ENCODE data around the gene ANO10. TPM values are rescaled to one million over a fixed set of nuclear protein-coding genes. Genes with fewer than 3 reads are reported as not detected.

ANO10 gene
- total RNA-seq, 1 experiment from 2014 or later = 32.6 TPM

GRCh38 chr3:43506644-43507043 is 115.2 kb downstream of the ANO10 start:
- no peak overlapping the region for H3K4me3 ChIP-seq
- H3K9me2 ChIP-seq (ENCODE audit: insufficient read depth) = no peaks in the 10 kb centered on the region
- no peaks in the 10 kb centered on the region for H3K4me1 ChIP-seq (replicated peaks; ENCODE audit: insufficient read depth)
- H3K27ac ChIP-seq = no peak overlapping the region
- no peaks in the 10 kb centered on the region for H4K20me1 ChIP-seq (ENCODE audit: insufficient read depth)
- H3K36me3 ChIP-seq (ENCODE audit: low read depth) = no peaks in the 10 kb centered on the region
- no peak overlapping the region for H3K4me2 ChIP-seq
- BruUV-seq (replicated peaks) = no TSS peak
- H2AFZ ChIP-seq = no peak overlapping the region
- intact Hi-C loops (cut with micrococcal nuclease; ENCODE audit: unreplicated experiment) = no loop called here
- DNase-seq = no peak
- CTCF ChIA-PET = no interaction called here
- no peaks in the 10 kb centered on the region for H3K9me3 ChIP-seq (ENCODE audit: insufficient read depth, low read depth)
- POLR2A ChIA-PET (ENCODE audit: unreplicated experiment) = no interaction called here
- no peaks in the 10 kb centered on the region for H3K27me3 ChIP-seq (ENCODE audit: insufficient read depth, low read depth)
- H3F3A ChIP-seq (ENCODE audit: insufficient read depth, low read depth) = no peaks in the 10 kb centered on the region
- H3K79me2 ChIP-seq (ENCODE audit: low read depth) = no peaks in the 10 kb centered on the region
- TF ChIP-seq CTCF (conservative IDR thresholded peaks at IDR 0.05) (no peak), EZH2 (IDR thresholded peaks at IDR 0.05; ENCODE audit: low read depth) (no peak)

DNA sequence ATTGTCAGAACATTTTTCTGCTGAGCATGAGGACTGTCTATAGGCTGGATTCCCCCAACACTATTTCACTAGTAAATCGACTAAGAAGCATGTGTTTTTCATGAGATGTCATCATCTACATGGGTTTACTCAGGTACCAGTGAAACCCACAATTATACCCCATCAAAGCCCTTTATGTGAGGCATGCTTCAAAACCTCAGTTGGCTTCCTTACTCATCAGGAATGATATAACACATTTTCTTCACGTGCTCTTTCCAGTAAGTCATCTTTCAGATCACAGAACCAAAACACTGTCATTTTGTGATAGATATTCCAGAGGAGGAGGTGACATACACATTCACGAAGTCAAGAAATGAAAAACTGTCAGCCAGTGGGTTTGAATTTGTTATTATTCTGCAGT is 116.5 kb downstream of the ANO10 start:
- Histone ChIP-seq H3K4me2 (no peak overlapping the region), H3K36me3 (ENCODE audit: low read depth) (no peaks in the 10 kb centered on the region), H3K79me2 (ENCODE audit: low read depth) (no peaks in the 10 kb centered on the region), H3K4me3 (no peak overlapping the region), H4K20me1 (ENCODE audit: insufficient read depth) (no peaks in the 10 kb centered on the region), H3K9me3 (ENCODE audit: insufficient read depth, low read depth) (no peaks in the 10 kb centered on the region), H3F3A (ENCODE audit: insufficient read depth, low read depth) (no peaks in the 10 kb centered on the region), H3K9me2 (ENCODE audit: insufficient read depth) (no peaks in the 10 kb centered on the region), H3K27ac (no peak overlapping the region), H3K27me3 (ENCODE audit: insufficient read depth, low read depth) (no peaks in the 10 kb centered on the region), H2AFZ (no peak overlapping the region), H3K4me1 (replicated peaks; ENCODE audit: insufficient read depth) (no peaks in the 10 kb centered on the region)
- intact Hi-C loops (cut with micrococcal nuclease; ENCODE audit: unreplicated experiment) = no loop called here
- ChIA-PET POLR2A (ENCODE audit: unreplicated experiment) (no interaction called here), CTCF (no interaction called here)
- no peak for DNase-seq
- TF ChIP-seq EZH2 (IDR thresholded peaks at IDR 0.05; ENCODE audit: low read depth) (no peak), CTCF (conservative IDR thresholded peaks at IDR 0.05) (no peak)
- BruUV-seq (replicated peaks) = no TSS peak

- Histone ChIP-seq H3K27me3 (ENCODE audit: insufficient read depth, low read depth) (no peaks in the 10 kb centered on the region), H3F3A (ENCODE audit: insufficient read depth, low read depth) (no peaks in the 10 kb centered on the region), H3K4me1 (replicated peaks; ENCODE audit: insufficient read depth) (peaks cover under 1% of the 10 kb centered on the region; the same call in 1 of the 2 replicates), H3K9me3 (ENCODE audit: insufficient read depth, low read depth) (no peaks in the 10 kb centered on the region), H3K4me2 (no peak overlapping the region), H3K4me3 (no peak overlapping the region), H3K27ac (no peak overlapping the region), H3K36me3 (ENCODE audit: low read depth) (no peaks in the 10 kb centered on the region), H3K9me2 (ENCODE audit: insufficient read depth) (no peaks in the 10 kb centered on the region), H3K79me2 (ENCODE audit: low read depth) (no peaks in the 10 kb centered on the region), H4K20me1 (ENCODE audit: insufficient read depth) (no peaks in the 10 kb centered on the region), H2AFZ (no peak overlapping the region)
- intact Hi-C loops (cut with micrococcal nuclease; ENCODE audit: unreplicated experiment) = loop anchor here (2.0 to 5.0 kb wide), 2 partner anchors 346 to 542 kb away; no protein-coding TSS in a partner anchor
- no TSS peak for BruUV-seq (replicated peaks)
- DNase-seq = no peak
- ChIA-PET POLR2A (ENCODE audit: unreplicated experiment) (no interaction called here), CTCF (interaction anchor here (0.6 kb wide), 1 partner anchor 273 kb away, joined by 3 read pairs; no protein-coding TSS in a partner anchor)
- TF ChIP-seq CTCF (conservative IDR thresholded peaks at IDR 0.05) (peak; percentile 73), EZH2 (IDR thresholded peaks at IDR 0.05; ENCODE audit: low read depth) (no peak)
These were observed 118.6 kb downstream of the ANO10 start for GRCh38 chr3:43503067-43503728.

Measured in PC-9 (cell line).